HL-60/S4 treated with phorbol 12-myristate 13-acetate at 8.2 ng/mL for 4 days and 3 days (cell line): ENCODE data around the gene TMEM165.

Experiments used
- in situ Hi-C: fragments of 300-500 bp; cut with MboI; formaldehyde crosslinking; loops from 2 replicates; pipeline ENCODE4 v1.15.0; 2022; ENCODE audit warnings: low sequenced_read_pairs

The TMEM165 gene

GRCh38 chr4:55445921-55446577 is 50.3 kb downstream of the TMEM165 start:
- in situ Hi-C loops: no loop called here

GRCh38 chr4:55446578-55446922 is 50.8 kb downstream of the TMEM165 start:
- in situ Hi-C loops: no loop called here

- in situ Hi-C loops: no loop called here
These were observed 51.5 kb downstream of the TMEM165 start for GRCh38 chr4:55447108-55447708.

DNA sequence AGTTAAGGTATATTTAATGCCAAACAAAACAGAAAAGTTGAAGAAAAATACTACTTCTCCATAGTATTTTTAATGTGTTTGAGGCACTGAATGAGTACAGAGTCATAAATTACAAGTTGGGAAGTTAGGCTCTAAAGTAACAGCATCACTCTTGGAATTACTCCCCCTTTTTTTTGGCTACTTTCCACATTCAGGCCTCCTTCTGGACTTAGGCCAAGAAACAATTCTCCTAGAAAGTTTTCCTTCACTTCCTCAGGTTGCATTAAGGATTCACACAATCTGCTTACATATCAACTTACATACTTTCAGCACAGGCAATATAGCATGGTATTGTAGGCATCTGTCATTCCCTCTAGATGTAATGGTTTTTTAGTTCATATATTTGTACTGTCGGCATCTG is 52.1 kb downstream of the TMEM165 start:
- in situ Hi-C loops: no loop called here

DNA sequence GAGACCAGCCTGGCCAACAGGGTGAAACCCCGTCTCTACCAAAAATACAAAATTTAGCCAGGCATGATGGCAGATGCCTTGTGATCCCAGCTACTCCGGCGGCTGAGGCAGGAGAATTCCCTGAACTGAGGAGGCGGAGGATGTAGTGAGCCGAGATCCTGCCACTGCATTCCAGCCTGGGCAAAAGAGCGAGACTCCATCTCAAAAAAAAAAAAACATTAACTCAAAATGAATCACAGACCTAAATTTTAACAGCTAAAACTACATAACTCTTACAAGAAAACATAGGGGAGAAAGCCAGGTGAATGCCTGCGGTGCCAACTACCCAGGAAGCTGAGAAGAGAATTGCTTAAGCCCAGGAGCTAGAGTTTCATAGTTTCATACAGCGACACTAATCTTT is 54.8 kb downstream of the TMEM165 start:
- in situ Hi-C loops: no loop called here

- in situ Hi-C loops: no loop called here
These were observed 62.4 kb downstream of the TMEM165 start for GRCh38 chr4:55458164-55458563.

- in situ Hi-C loops: no loop called here
These were observed 62.9 kb downstream of the TMEM165 start for GRCh38 chr4:55458611-55459010.

- in situ Hi-C loops: no loop called here
These were observed 70.2 kb downstream of the TMEM165 start for GRCh38 chr4:55466001-55466400.

DNA sequence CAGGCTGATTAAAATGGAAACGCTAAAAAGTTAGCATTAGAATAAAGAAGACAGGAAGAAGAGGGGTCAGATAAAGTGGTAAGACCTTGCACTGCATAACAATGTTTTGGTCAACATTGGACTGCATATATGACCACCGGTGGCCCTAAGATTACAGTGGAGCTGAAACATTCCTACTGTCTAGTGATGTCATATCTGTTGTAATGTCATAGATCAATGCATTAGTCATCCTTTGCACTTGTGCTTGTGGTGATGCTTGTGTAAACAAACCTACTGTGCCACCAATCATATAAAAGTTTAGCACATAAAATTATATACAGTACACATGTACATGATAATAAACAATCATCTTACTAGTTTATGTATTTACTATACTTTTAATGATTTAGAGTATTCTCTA is 73.0 kb downstream of the TMEM165 start:
- in situ Hi-C loops: no loop called here

- in situ Hi-C loops: no loop called here
These were observed 74.2 kb downstream of the TMEM165 start for GRCh38 chr4:55469979-55470378.
